Hepatocyte (in vitro differentiated cells): ENCODE results near the gene C1QL4.

Source experiments
- EZH2 ChIP-seq: fragments of 200-600 bp; sonication (generic); IDR thresholded peaks from 2 replicates; pipeline ENCODE4 v1.6.1; 2016; ENCODE audit warnings: antibody characterized with exemption, mild to moderate bottlenecking, borderline replicate concordance
- EZH2phosphoT487 ChIP-seq: fragments of 200-600 bp; sonication (generic); IDR thresholded peaks from one replicate; pipeline ENCODE4 v1.6.1; 2018; ENCODE audit warnings: antibody characterized with exemption, mild to moderate bottlenecking, low read depth, moderate library complexity; ENCODE audit not compliant: unreplicated experiment, severe bottlenecking
- TF ChIP-seq, protein P1 (sequence below): fragments of 200-600 bp; sonication (generic); IDR thresholded peaks from 2 replicates; pipeline ENCODE4 v1.5.1; 2016; ENCODE audit warnings: antibody characterized with exemption, mild to moderate bottlenecking; ENCODE audit not compliant: poor library complexity

DNA sequence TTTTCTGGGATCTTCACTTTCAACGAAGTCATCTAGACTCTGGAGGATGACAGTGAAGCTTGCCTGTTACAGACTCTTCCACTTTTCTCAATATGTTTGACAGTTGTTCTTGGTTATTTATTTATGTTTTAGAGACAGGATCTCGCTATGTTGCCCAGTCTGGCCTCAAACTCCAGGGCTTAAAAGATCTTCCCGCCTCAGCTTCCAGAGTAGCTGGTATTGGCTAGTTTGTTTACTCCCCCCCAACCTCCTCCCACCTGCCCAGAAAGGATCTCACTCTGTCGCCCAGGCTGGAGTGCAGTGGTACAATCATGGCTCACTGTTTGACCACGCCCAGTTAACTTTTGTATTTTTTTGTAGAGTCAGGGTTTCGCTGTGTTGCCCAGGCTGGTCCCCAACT is 33.6 kb upstream of the C1QL4 start:
- TF ChIP-seq, protein P1, sequence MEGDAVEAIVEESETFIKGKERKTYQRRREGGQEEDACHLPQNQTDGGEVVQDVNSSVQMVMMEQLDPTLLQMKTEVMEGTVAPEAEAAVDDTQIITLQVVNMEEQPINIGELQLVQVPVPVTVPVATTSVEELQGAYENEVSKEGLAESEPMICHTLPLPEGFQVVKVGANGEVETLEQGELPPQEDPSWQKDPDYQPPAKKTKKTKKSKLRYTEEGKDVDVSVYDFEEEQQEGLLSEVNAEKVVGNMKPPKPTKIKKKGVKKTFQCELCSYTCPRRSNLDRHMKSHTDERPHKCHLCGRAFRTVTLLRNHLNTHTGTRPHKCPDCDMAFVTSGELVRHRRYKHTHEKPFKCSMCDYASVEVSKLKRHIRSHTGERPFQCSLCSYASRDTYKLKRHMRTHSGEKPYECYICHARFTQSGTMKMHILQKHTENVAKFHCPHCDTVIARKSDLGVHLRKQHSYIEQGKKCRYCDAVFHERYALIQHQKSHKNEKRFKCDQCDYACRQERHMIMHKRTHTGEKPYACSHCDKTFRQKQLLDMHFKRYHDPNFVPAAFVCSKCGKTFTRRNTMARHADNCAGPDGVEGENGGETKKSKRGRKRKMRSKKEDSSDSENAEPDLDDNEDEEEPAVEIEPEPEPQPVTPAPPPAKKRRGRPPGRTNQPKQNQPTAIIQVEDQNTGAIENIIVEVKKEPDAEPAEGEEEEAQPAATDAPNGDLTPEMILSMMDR, result no peak
- TF ChIP-seq EZH2 (no peak), EZH2phosphoT487 (no peak)
